ENCODE measurements around the gene THOC6. TPM values are rescaled to one million over a fixed set of nuclear protein-coding genes. Genes with fewer than 3 reads are reported as not detected.
A peak's percentile ranks its signal among the peaks of the same experiment; 100 is the strongest.
"Not testable (repeated sequence)": the region's sequence is repeated elsewhere in the genome, so short reads cannot be mapped to it uniquely, and the experiment has no call there.

The THOC6 gene
- total RNA-seq, 1 donor from 2014 or later: 20.6 TPM

GRCh38 chr16:3053330-3053710 is 29.5 kb downstream of the THOC6 start:
- DNase-seq (ENCODE audit: low spot score): not testable (repeated sequence)

- DNase-seq (ENCODE audit: low spot score): no peak
Observed at GRCh38 chr16:3054965-3055733, 31.3 kb downstream of the THOC6 start.

GRCh38 chr16:3055734-3056115 is 31.9 kb downstream of the THOC6 start:
- not testable (repeated sequence) for DNase-seq (ENCODE audit: low spot score)

- DNase-seq (ENCODE audit: low spot score): no peak
Observed at GRCh38 chr16:3056336-3057180, 32.7 kb downstream of the THOC6 start.

- no peak for DNase-seq (ENCODE audit: low spot score)
Observed at GRCh38 chr16:3057181-3058138, 33.6 kb downstream of the THOC6 start.

- no peak for DNase-seq (ENCODE audit: low spot score)
Observed at GRCh38 chr16:3058139-3059030, 34.5 kb downstream of the THOC6 start.

- DNase-seq (ENCODE audit: low spot score): peak; percentile 98
Observed at GRCh38 chr16:3059041-3059722, 35.3 kb downstream of the THOC6 start.

- no peak for DNase-seq (ENCODE audit: low spot score)
Observed at GRCh38 chr16:3059723-3060242, 35.9 kb downstream of the THOC6 start.

- DNase-seq (ENCODE audit: low spot score): no peak
Observed at GRCh38 chr16:3060339-3061127, 36.7 kb downstream of the THOC6 start.

GRCh38 chr16:3062553-3062952 is 38.7 kb downstream of the THOC6 start:
- DNase-seq (ENCODE audit: low spot score): no peak

- no peak for DNase-seq (ENCODE audit: low spot score)
Observed at GRCh38 chr16:3063625-3064386, 40.0 kb downstream of the THOC6 start.

- no peak for DNase-seq (ENCODE audit: low spot score)
Observed at GRCh38 chr16:3065069-3065741, 41.4 kb downstream of the THOC6 start, which contains the start of gene IL32. IL32 (plus strand) TSS chr16:3065640; CDS start chr16:3065812, 172 bp downstream.

GRCh38 chr16:3065742-3066439 is 42.1 kb downstream of the THOC6 start:
- DNase-seq (ENCODE audit: low spot score): no peak

GRCh38 chr16:3066440-3066748 is 42.6 kb downstream of the THOC6 start:
- DNase-seq (ENCODE audit: low spot score): no peak

GRCh38 chr16:3068487-3068886 is 44.7 kb downstream of the THOC6 start:
- DNase-seq (ENCODE audit: low spot score): no peak

GRCh38 chr16:3069146-3069545 is 45.3 kb downstream of the THOC6 start:
- DNase-seq (ENCODE audit: low spot score): not testable (repeated sequence)
